Measurements from ENCODE around the gene SNX12.

GRCh38 chrX:71095033-71095432 is 26.9 kb upstream of the SNX12 start:
- TF ChIP-seq ATF3 (IDR thresholded peaks at IDR 0.05) (no peak), EGR1 (IDR thresholded peaks at IDR 0.05; ENCODE audit: low read depth) (no peak), CTCF (IDR thresholded peaks at IDR 0.05 in 2 of 3, conservative IDR thresholded peaks at IDR 0.05 in 1 of 3; ENCODE audit: borderline replicate concordance in 1 of 3, insufficient read depth in 1 of 3, low read depth in 2 of 3, low read length in 2 of 3) (no peak), POLR2A (IDR thresholded peaks at IDR 0.05; ENCODE audit: borderline replicate concordance, extremely low read depth, insufficient read depth, insufficient read length) (no peak), FOSL1 (IDR thresholded peaks at IDR 0.05; ENCODE audit: low read depth) (no peak), REST (IDR thresholded peaks at IDR 0.05; ENCODE audit: low read depth) (no peak)

Data from HCT116 (cell line).